AG08396 (cell line): ENCODE results near the gene PTBP1.
A peak's percentile ranks its signal among the peaks of the same experiment; 100 is the strongest.
"Not testable (repeated sequence)": the region's sequence is repeated elsewhere in the genome, so short reads cannot be mapped to it uniquely, and the experiment has no call there.

Source experiments
- DNase-seq: peaks from one replicate; pipeline ENCODE4 v3.0.0; 2012; ENCODE audit warnings: low spot score, mixed read lengths

PTBP1 gene

DNA sequence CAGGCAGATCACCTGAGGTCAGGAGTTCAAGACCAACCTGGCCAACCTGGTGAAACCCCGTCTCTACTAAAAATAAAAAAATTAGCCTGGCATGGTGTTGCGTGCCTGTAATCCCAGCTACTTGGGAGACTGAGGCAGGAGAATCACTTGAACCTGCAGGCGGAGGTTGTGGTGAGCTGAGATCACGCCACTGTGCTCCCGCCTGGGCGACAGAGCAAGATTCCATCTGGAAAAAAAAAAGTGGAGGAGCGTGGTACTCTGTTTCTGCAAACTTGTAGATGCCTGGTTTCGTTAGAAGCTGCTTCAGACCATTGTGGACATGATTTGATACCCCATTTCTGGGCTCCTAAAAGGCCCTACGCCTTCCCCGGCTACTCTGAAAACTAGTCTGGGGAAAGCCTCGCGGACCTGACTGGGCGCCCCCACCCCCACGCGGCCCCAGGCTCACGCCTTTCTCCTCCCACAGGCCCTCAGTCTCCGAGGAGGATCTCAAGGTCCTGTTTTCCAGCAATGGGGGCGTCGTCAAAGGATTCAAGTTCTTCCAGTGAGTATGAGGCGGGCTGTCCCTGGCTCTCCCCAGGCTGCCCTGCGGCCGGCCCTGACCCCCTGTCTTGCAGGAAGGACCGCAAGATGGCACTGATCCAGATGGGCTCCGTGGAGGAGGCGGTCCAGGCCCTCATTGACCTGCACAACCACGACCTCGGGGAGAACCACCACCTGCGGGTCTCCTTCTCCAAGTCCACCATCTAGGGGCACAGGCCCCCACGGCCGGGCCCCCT, 13.0 kb downstream of the PTBP1 start:
- no peak for DNase-seq

GRCh38 chr19:810883-811489, 13.7 kb downstream of the PTBP1 start:
- peak; percentile 14 for DNase-seq

DNA sequence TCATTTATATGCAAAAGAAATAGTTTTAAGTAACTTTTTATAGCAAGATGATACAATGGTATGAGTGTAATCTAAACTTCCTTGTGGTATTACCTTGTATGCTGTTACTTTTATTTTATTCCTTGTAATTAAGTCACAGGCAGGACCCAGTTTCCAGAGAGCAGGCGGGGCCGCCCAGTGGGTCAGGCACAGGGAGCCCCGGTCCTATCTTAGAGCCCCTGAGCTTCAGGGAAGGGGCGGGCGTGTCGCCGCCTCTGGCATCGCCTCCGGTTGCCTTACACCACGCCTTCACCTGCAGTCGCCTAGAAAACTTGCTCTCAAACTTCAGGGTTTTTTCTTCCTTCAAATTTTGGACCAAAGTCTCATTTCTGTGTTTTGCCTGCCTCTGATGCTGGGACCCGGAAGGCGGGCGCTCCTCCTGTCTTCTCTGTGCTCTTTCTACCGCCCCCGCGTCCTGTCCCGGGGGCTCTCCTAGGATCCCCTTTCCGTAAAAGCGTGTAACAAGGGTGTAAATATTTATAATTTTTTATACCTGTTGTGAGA, 14.3 kb downstream of the PTBP1 start:
- DNase-seq: peak; percentile 16

DNA sequence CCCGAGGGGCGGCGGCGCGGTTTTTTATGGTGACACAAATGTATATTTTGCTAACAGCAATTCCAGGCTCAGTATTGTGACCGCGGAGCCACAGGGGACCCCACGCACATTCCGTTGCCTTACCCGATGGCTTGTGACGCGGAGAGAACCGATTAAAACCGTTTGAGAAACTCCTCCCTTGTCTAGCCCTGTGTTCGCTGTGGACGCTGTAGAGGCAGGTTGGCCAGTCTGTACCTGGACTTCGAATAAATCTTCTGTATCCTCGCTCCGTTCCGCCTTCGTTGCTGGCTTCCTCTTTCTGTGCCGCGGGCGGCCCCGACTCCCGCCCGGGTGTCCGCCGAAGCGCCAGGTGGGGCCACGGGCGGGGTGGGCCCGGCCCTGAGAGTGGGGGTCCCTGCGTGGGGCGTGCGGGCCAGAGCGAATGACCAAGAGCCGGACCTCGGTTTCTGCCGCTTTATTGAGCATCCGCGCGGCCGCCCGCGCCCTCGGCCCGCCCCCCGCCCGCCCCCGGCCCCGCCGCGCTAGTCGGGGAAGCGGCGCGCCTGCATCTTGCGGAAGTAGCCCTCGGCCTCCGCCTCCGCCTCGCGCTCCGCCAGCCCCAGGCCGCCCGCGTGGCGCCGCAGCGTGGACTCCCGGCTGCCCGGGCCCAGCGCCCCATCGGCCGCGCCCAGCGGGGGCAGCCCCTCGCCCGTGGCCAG, 14.9 kb downstream of the PTBP1 start:
- DNase-seq: peak; percentile 18

GRCh38 chr19:812747-813218, 15.5 kb downstream of the PTBP1 start:
- DNase-seq: peak; percentile 27

DNA sequence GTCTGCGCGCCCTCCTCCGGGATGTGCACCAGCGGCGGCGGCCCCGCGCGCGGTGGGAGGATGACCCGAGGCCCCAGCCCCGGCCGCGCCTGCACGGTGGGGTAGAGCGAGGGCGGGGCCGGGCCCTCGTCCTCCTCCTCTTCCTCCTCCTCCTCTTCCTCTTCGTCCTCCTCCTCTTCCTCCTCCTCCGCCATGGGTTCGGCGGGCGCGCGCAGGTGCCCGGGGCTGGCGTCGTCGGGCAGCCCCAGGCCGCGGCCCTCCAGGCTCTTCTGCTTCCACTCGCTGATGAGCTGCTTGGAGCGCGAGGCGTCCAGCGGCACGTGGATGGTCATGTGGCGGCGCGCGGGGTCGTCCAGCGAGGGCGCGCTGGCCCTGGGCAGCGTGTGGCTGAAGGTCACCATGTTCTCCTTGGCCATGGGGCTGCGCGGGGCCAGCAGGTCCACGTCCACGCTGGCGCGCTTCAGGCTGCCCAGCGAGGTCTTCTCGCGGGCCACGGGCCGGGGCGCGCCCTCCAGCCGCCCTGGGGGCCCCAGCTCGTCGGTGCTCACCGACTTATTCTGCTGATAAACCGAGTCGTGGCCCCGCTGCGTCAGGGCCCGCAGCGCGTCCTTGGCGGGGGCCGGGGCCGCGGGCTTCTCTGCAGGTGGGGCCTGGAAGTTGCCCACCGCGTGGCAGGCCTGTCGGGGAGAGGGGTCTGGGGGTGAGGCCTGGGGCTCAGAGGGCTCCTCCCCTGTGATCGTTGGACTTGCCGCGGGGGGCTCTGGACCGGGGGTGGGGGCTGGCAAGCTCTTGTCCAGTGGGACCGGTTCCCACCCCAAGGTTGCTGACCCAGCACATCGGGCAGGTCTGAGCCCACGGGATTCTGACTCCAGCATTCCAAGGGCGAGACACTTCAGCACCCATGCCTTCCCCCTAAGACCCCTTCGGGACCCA, 16.2 kb downstream of the PTBP1 start:
- peak; percentile 29 for DNase-seq

GRCh38 chr19:814152-815078, 17.2 kb downstream of the PTBP1 start:
- DNase-seq: peak; percentile 39

DNA sequence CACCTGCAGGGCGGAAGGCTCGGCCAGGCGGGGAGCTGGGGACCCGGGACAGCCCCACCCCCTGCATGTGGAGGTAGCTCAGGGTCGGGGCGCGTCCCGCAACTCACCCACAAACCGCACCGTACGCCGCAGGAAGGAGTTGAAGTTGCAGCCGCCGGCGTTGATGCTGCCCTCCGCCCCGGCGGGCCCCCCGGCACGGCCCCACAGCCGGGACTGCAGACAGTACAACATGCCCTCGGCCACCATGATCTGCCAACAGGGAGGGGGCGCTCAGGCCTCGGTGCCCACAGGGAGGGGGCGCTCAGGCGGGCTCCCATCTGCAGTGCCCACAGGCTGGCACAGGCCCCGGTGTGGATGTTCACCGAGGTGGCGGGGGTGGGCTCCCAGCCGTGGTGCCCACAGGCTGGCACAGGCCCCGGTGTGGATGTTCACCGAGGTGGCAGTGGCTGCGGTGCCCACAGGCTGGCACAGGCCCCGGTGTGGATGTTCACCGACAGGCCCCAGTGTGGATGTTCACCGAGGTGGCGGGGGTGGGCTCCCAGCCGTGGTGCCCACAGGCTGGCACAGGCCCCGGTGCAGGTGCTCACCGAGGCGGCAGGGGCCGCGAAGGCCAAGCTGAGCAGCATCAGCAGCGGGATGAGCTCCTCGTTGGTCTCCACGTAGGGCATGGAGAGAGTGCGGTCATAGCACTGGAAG, 18.0 kb downstream of the PTBP1 start:
- DNase-seq: no peak

- no peak for DNase-seq
These were observed 18.7 kb downstream of the PTBP1 start for GRCh38 chr19:815775-816499.

GRCh38 chr19:816500-816857, 19.2 kb downstream of the PTBP1 start:
- no peak for DNase-seq

GRCh38 chr19:820212-820611, 23.0 kb downstream of the PTBP1 start:
- DNase-seq: not testable (repeated sequence)

GRCh38 chr19:821231-821824, 24.1 kb downstream of the PTBP1 start:
- peak; percentile 54 for DNase-seq

DNA sequence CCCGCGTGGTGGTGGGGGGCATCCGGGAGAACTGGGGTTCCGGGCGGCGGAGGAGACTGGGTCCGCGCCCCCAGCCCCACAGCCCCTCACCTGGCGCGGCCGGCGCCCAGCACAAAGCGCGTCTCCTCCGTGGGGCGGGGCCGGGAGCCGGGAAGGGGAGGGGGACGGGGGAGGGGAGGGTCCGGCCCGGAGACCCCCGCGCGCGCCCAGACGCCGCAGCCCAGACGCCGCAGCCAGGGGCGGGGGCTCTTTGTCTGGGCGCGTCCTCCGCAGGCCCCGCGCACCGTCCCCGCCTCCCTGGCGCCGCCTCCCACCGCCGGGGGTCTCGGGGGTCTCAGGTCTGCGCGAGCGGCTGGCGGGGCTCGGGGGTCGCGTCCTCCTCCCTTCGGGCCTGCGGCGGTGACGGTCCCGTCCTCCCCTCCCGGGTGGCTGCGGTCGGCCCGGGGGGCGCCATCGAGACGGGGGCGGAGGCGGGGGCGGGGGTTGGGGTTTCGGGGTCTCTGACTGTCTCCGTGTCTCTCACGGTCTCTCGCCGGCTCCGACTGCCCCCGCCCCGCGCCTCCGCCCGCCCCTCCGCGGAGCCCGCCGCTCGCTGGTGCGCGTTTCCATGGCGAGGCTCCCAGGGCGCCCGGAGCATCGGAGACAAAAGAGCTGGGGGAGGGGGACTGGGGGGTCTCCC, 24.7 kb downstream of the PTBP1 start, which contains the start of gene PLPPR3:
TSS of gene PLPPR3 (minus strand) at position 131 of the 679 bp plus-strand sequence. CDS start 396 bp downstream, outside the sequence.
- DNase-seq: peak; percentile 41

DNA sequence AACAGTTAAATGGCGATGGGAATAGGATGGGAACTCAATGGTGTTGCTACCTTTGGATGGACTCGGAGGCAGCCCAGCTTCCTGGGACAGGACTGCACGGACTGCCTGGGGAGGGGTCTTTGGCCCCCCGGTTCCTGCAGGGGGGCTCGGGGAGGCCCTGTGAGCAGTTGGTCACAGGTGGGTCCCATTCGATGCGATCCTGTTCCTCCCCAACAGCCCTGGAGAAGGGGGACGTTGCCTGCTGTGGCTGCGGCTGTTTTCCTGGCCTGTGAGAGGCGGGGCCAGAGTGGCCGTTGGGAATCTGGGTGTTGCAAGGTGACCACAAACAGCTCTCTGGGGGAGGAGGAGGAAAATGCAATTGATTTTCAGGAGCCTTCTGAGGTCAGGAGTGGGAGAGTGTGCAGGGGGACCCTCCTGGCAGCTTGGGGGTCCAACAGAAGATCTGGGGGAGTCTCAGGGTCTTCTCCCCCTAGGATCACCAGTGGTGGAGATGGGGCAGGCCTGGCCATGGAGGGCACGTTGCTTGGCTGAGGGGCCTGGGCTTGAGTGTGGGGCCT, 26.4 kb downstream of the PTBP1 start:
- peak; percentile 66 for DNase-seq

DNA sequence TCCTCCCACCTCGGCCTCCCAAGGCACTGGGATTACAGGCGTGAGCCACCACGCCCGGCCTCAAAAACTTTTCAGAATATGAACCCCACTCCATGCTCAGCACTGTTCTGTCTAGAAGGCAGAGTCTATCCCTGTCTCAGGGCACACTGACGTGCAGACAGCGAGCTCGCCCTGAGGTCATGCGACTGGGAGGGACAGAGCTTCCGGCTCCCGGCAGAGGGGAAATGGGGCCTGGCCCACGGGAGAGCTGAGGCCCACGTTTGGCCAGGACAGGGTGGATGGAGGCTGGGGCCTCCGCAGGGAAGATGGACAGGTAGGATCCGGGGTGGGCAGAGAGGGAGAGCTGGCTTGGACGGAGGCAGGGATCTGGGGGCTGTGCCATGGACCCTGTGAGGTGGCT, 27.6 kb downstream of the PTBP1 start:
- DNase-seq: no peak

DNA sequence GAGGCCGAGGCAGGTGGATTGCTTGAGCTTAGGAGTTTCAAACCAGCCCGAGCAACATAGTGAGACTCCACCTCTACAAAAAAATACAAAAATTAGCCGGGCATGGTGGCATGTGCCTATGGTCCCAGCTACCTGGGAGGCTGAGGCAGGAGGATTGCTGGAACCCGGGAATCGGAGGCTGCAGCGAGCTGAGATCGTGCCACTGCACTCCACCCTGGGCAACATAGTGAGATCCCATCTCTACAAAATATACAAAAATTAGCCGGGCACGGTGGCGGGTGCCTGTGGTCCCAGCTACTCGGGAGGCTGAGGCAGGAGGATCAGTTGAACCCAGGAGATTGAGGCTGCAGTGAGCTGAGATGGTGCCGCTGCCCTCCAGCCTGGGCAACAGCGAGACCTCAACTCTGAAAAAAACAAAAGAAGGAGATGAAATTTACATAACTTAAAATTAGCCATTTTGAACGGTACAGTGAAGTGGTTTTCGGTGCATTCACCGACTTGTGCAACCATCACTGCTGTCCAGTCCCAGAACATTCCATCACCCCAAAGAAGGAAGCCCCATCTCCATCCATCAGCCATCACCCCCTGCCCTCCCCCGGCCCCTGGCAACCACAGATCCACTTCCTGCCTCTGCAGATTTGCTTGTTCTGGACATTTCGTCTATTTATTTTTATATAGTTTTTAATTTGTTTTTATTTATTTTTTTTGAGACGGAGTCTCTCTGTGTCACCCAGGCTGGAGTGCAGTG, 28.8 kb downstream of the PTBP1 start:
- no peak for DNase-seq

GRCh38 chr19:827314-827709, 30.1 kb downstream of the PTBP1 start:
- DNase-seq: no peak
